T-helper 2 cell (primary cell): ENCODE measurements around the gene MKLN1.
"Not testable (repeated sequence)": the region's sequence is repeated elsewhere in the genome, so short reads cannot be mapped to it uniquely, and the experiment has no call there.

Experiments used
- DNase-seq, 5 experiments: peaks; one replicate each; pipeline versions ENCODE4 v3.0.0 to v3.0.0-alpha.2; 2012 to 2022

MKLN1 gene

DNA sequence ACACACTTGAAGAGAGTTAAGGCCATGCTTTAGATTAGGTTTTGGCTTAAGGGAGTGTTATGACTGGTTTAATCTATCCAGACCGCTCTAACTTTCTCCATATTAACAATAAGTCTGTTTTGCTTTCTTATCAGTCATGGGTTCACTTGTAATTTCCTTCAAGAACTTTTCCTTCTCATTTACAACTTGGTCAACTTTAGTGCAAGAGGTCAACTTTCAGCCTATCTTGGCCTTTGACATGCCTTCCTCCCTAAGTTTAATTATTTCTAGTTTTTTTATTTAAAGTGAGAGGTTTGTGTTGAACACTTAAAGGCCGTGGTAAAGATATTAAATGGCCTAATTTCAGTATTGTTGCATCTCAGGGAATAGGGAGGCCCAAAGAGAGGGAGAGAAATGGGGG, 75.6 kb downstream of the MKLN1 start:
- DNase-seq = peak in 1 of 5 experiments; percentile 10

DNA sequence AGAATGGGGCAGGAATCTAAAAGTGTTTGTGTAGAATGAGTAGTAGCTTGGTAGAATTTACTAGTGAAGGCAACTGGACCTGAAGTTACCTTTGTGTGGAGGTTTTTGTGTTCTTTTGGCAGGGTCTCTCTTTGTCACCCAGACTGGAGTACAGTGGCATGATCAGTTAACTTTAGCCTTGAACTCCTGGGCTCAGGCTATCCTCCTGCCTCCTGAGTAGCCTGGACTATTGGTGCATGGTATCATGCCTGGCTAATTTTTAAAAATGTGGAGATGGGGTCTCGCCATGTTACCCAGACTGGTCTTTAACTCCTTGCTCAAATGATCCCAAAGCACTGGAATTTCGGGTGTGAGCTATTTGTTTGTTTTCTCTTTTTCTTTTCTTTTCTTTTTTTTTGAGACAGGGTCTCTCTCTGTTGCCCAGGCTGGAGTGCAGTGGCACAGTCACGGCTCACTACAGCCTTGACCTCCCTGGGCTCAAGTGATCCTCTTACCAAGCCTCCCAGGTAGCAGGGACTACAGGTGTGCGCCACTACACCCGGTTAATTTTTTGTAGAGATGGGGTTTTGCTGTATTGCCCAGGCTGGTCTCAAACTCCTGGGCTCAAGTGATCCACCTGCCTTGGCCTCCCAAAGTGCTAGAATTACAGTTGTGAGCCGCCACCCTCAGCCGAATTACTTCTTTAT, 76.7 kb downstream of the MKLN1 start:
- no peak for DNase-seq

DNA sequence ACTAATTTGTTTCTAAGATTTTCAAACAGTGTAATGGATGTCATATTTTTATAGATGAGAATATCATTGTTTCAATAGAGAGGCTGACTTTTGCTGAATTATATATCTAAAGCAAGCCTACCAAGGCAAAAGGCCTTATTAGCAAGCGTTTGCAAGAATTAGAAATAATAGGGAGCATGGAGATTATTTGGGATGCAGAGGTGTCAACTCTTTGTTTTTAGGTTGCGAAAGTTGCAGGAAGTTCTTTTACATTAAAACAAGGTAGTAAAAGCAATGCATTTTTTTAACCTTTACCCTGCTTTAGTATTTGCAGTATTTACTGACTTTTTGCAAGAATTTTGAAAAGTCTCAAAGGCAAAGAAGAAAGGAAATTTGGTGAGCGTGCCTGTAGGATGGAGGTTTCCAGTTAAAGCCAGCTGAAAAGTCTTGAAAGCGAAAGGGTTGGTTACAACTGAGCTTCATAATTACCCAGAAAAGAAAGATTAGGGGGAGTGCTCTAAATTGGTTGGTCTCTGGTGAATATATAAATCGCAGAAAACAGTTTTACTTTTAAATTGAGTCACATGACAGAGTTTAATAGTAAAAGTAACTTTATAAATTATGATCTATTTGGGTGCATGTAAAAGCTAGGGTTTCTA, 81.6 kb downstream of the MKLN1 start:
- DNase-seq = no peak

DNA sequence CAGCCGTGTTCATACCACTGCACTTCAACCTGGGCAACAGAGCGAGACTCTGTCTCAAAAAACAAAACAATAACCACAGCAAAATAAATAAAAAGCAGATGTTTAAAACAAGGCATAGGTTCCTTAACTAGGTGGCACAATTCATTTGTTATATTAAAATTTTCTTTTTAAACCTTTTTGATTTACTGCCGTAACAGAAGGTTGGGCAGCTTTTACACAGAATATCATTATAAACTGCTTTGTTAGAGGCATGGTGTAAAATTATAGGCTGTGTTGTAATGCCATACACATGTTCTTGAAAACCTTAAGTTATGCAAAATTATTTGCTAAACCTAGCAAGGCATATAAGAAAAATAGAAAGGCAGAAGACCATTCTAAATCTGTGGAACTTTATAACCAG, 84.4 kb downstream of the MKLN1 start:
- no peak for DNase-seq

DNA sequence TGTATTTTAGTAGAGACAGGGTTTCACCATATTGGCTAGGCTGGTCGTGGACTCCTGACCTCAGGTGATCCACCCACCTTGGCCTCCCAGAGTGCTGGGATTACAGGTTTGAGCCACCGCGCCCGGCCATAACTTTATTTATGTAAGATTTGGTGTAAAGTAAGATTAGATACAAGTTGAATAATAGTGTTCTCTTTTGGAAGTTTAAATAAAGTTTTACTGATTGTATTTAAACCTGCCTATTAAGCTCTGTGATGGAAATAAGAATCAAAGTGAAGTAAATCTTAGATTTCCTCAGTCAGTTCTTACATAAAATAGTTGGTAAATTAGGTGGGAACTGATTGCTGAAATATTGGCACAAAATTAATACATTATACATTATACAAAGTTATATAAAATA, 86.0 kb downstream of the MKLN1 start:
- DNase-seq = no peak

DNA sequence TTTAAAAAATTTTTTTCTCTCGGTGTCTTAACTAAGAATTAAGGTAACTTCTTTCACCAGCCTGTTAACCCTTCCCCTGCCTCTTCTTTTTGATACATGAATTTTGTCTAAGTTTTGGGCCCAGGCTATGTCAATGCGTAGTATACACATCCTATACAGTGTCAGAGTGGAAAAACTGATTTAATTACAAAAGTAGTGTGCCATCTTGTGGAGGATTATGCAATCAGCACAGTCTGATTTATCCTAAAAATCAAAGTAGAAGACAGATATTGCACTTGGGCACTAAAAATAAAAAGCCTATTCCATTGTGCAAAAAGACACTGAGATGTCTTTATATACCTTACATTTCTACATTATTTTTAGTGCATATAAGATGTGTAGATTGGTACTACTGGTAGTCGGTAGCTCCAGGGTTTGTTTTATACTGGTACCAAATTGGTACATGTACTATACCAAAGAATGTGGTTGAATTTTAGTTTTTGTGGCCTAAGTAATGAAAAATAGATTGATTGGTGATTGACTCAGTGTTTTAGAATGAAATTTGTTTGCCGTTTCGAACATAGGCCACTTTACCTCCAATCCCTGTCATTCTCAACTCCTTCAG, 96.6 kb downstream of the MKLN1 start:
- DNase-seq = peak in 2 of 5 experiments; percentile 4 to 65

DNA sequence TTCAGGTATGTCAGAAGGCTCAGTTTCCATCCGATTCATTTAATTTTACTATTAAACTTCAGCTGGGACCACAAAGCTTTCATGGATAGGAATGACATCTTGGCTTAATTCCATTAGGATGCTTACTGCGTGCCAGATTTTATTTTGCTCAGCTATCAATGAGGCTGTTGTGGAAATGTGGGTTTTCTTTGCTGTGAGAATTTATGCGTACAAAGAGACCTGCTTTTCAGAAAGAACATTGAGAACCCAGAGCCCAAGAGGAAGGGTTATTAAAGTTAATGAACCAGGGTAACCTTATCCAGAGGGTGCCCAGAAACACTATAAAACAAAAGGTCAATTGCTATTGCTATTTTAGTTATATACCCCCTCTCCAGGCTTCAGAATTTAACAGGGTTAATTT, 98.3 kb downstream of the MKLN1 start:
- no peak for DNase-seq

DNA sequence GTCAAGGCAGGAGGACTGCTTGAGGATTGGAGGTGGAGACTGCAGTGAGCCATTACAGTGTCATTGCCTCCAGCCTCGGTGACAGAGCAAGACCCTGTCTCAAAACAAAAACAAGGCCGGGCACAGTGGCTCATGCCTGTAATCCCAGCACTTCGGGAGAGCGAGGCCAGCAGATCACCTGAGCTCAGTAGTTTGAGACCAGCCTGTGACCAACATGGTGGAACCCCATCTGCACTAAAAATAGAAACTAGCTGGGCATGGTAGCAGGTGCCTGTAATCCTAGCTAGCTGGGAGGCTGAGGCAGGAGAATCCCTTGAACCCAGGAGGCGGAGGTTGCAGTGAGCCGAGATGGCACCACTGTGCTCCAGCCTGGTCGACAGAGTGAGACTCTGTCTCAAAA, 103.2 kb downstream of the MKLN1 start:
- not testable (repeated sequence) for DNase-seq

DNA sequence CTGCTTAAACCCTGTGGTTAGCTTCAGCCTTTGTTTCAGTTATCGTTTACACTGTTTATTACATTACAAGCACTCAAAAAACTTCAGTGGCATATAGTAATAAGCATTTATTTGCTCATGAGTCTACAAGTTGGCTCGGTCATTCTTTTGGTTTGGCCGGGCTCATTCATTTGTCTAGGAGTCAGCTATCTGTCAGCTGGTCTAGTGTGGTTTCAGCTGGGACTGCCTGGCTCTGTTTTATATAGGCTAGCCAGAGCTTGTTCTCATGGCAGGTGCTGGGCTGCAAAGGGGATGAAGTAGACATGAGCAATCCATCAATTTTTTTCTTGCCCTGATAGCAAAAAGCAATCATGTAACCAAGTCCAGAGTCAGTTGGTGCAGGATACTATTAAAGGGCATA, 103.6 kb downstream of the MKLN1 start:
- no peak for DNase-seq

DNA sequence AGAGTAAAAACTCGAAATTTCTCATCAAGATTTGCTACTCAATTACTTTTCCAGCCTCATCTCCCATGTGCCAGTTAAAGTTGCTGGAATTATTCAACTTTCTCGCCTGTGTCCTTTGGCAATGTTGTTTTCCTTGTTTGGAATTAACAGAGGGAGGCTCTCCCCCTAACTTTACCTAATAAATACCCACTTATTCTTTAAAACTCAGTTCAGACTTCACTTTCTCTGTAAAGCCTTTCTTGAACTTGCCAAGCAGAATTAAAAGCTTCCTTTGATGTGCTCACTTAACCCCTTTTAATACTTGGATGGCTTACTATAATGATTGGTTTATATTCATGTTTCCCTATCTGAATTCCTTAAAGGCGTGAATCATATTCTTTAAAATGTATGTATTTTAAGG, 104.1 kb downstream of the MKLN1 start:
- no peak for DNase-seq

DNA sequence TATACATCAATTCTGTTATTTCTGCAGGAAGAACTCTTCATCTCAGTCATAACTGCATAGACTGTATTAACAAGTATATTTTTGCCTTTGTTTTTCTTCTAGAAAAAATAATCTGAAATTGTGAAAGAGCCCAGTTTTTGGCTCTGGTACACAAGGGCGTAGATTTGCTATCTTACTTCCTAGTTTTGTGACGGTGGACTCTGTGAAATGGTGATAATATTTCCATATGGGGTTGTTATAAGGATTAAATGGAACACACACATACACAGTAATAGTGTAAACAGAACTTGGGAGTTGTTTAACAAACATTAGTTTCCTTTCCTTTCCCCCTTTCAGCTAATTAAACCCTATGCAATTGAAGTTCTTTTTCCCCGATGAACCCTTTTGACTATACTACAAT, 108.7 kb downstream of the MKLN1 start:
- no peak for DNase-seq

DNA sequence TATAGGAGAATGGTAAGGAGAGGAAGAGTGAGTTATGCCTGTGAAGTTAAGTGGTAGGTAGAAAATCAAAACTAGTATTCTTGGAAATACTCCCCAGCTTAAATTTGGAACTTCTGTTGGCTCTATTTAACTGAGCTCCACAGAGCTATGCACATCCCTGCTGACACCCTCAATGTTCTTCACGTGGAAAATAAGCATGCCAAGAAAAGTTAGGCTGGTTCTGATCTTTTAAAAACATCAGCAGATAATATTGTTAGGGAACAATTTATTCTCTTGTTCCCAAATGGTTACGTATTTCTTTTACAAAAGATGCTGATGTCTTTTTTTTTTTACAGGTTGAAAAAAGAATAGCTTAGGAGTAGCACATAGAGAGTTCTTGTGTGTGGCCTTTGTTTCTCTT, 111.3 kb downstream of the MKLN1 start:
- DNase-seq = no peak

DNA sequence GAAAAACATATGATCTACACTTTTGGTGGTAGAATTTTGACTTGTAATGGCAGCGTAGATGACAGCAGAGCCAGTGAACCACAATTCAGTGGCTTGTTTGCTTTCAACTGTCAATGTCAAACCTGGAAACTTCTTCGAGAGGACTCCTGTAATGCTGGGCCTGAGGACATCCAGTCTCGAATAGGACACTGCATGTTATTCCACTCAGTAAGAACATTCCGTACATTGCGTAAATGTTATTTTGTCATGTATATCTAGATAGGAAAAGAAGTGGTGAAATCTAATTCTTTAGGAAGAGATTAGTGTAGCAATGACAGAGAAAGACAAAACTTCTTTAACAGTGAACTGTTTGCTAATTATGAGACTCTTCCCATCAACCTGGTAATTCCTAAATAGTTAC, 115.8 kb downstream of the MKLN1 start:
- DNase-seq = no peak

DNA sequence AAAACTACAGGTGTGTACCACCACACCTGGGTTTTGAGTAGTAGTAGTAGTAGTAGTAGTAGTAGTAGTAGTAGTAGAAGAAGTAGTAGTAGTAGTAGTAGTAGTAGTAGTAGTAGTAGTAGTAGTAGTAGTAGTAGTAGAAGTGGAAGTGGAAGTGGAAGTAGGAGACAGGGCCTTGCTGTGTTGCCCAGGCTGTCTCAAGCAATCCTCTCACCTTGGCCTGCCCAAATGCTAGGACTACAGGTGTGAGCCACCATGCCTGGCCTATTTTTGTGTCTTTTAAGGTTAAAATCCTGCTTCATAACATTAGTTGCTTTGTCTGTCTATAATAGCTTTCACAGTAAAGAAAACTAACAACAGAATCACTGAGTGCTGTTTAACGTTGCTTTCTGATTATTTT, 117.0 kb downstream of the MKLN1 start:
- no peak for DNase-seq

DNA sequence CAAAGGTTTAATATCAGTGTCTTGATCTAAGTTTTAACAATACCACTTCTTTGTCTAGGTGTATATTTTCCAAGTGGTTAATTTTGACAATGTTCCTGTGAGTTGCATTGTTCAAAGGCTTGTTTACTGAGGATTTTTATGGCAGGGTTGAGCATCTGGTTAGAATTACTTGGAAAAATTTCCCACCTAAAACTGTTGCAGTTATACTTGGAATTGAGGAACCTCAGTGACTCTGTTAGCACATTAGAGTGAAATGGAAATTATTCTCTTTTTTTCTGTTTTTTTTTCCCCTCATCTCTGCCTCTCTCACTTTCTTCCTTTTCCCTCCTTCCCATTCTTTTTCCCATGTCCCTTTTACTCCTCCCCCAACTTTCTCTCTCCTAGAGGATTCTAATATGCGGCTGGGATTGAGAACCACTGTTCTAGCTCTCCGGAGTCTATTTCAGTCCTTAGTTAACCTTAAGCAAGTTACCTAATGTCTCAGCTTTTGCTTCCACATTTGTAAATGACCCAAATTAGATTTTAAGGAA, 121.8 kb downstream of the MKLN1 start:
- DNase-seq = no peak

DNA sequence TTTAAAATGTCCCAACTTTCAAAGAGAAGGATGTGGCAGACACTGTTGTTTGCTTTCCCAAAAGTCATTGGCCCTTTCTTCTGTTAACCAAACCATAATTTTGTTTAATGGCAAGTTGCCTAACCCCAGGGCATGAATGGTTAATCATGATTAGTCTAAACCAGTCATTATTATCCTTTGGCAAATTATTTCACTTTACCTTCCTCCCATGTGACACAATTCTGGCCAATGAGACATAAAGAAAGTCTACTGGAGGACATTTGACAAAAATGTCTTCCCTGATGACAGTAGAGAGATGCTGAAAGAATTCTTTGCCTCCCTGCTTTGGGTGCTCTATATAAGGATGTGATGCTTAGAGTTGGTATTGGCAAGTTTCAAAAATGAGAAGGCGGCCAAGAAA, 126.8 kb downstream of the MKLN1 start:
- DNase-seq = no peak

DNA sequence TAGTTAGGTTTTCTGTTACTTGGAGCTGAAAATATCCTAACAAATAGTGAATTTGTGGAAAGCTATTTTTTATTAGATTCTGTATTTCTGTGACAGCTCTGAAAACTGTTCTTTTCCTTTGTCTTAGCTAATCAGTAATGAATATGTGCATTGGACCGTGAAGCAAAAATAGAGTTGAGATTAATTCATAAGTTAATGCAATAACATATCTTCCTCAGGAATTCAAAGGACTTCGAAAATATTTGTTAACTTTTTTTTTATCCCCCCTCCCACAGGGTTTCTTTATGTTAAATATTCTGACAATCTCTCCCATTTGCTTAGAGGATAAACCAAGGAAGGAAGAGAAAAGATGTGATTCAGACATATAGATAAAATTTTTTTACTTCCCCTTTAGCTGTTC, 127.3 kb downstream of the MKLN1 start:
- DNase-seq = no peak

DNA sequence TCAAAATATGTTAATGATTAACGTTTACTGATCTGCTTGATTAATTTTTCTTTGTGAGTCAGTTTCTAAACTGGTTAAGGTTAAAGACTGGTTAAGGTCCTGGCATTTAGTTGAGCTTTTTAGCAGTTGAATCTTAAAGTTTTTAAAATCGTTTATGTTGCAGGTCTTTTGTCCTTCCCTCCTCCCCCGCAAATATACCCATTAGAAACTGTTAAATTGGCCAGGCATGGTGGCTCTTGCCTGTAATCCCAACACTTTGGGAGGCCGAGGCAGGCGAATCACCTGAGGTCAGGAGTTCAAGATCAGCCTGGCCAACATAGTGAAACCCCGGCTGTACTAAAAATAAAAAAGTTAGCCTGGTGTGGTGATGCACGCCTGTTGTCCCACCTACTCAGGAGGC, 127.9 kb downstream of the MKLN1 start:
- no peak for DNase-seq

DNA sequence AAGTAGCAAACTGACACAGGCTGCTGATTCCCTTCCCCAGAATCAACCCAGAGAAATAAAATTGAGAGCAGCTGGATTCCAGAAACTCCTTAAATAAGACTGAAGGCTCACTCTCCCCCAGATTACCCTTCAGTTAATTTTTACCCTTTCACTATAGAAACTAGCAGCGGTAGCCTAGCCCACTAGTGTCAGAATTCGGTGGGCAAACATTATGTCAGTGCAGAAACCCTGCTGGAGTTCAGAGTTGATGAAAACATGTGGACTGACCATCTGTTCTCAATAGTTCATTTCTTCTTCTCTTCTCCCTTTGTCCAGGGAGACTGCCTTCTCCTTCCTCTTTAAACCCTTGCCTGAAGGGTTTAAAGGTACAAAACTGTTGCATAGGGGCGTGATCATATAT, 128.7 kb downstream of the MKLN1 start:
- DNase-seq = no peak

DNA sequence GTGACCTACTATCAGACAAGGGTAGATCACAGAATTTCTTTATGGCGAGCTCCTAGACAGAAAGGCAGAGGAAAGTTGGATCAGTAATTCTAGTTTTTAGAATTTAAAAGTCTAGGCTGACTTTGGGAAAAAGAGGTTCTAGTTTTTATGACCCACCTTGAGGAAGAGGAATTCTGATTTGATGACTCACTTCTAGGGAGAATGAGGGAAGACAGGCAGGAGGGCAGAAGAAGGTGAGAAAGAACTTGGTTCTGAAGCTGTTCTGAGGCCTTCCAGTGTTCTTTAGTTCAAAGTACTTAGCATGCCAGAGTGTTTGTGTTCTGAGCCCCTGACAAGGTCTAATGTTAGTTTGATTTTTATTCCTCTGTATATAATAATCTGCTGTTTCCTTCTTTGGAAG, 131.6 kb downstream of the MKLN1 start:
- DNase-seq = no peak

DNA sequence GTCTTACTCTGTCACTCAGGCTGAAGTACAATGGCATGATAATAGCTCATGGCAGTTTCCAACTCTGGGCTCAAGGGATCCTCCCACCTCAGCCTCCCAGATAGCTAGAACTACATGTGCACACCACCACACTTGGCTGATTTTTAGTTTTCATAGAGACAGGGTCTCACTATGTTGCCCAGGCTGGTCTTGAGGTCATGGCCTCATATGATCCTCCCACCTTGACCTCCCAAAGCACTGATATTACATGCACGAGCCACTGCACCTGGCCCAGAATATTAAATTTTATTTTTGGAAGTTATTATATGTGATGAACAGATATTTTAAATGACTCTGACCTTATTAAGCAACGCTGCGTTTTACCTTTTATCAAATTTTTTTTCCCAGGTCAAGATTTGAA, 134.4 kb downstream of the MKLN1 start:
- DNase-seq = no peak

DNA sequence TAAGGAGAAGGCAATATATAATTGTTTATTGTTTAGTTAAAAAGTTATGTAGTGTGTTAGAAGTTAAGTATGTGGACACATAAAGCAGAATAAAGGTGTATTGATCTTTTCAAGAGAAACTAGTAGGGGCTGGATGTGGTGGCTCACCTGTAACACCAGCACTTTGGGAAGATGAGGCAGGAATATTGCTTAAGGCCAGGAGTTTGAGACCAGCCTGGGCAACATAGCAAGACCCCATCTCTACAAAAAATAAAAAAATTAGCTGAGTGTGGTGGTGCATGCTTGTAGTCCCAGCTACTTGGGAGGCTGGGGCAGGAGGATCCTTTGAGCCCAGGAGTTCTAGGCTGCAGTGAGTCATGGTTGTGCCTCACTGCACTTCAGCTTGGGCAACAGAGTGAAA, 135.0 kb downstream of the MKLN1 start:
- DNase-seq = not testable (repeated sequence)

DNA sequence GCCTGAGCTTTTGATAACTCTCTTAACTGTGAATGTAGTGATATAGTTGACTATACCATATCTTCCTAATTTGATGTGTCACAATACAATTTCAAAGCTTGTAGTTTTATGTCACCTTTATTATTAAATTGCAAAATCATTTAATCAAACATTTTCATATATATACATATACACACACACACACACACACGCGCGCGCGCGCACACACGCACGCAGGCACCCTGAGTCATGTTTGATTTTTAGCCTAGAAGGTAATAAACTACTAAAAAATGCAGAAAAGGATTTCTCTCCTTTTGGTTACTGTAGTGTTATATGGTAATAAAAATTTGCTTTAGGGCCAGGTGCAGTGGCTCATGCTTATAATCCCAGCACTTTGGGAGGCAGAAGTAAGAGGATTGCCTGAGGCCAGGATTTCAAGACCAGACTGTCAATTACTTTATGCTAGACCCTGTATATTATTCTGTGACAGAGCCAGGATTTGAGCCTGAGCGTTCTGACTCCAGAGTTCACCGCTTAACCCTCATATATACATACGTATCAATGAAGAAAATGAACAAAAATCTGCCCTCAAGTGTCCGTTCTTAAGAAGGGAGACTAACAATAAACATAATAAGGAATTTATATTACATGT, 139.2 kb downstream of the MKLN1 start:
- no peak for DNase-seq

DNA sequence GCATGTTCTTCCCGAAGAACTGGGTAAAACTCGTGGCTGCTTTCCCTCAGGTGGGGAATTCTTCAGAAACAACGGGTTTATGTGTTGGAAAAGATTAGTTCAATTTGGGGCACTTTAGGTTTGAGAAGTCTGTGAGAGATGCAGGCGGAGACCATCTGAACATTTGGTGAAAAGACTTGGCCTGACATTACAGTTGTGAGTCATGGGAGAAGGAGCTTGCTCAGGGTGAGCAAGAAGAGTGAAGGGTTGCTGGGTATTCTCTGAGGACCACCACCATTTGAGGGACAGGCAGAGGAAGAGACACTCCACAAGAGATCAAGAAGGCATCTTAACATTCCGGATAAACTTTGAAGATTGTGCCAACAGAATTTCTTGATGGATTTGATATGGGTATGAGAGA, 140.1 kb downstream of the MKLN1 start:
- no peak for DNase-seq
